Esophagus squamous epithelium (tissue), 4 donors: Measurements from ENCODE around the gene FBXL20.

Experiments
- CTCF ChIP-seq, 6 experiments: fragments of 450-650 bp in 4 of 6; fragments of 200-600 bp in 2 of 6; sonication (generic) in 2 of 6; IDR thresholded peaks; one replicate each; pipeline ENCODE4 v1.5.1; 2016 to 2019; ENCODE audit warnings: antibody characterized with exemption in 6 of 6, mild to moderate bottlenecking in 4 of 6, moderate library complexity in 4 of 6
- POLR2A ChIP-seq, 4 donors: fragments of 450-650 bp; IDR thresholded peaks; one replicate each; pipeline ENCODE4 v1.6.1; 2017; ENCODE audit warnings: antibody characterized with exemption in 4 of 4, mild to moderate bottlenecking in 4 of 4, moderate library complexity in 3 of 4

DNA sequence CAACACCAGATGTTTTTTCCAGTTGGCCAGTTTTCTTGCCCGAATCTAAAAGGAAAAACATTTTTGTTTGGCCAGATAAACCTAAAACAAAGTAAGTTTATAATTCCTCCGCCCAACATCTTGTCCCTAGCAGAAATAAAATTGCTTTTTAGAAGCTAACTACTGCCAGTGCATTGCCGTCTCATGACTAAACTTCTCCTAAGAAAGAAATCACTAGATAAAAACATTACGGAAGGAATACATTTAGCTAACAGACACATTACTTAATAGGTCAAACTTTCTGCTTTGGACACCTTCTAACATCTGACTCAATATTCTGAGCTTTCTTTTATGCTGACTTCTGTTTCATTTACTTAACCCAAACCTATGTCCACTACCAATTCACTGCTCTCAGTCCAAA is 36.2 kb downstream of the FBXL20 start:
- TF ChIP-seq CTCF (IDR thresholded peaks at IDR 0.05) = no peak
- TF ChIP-seq POLR2A (IDR thresholded peaks at IDR 0.05) = no peak
